OCI-LY1 (cell line): ENCODE measurements around the gene TAS2R60.

Experiments used
- H2AFZ ChIP-seq: fragments of 200-600 bp; sonication (generic), shearing (Covaris generic); 2 replicates; pipeline ENCODE4 v1.6.0; 2014; ENCODE audit warnings: antibody characterized with exemption, mild to moderate bottlenecking, low read length
- H3F3A ChIP-seq: fragments of 200-600 bp; sonication (generic), shearing (Covaris generic); 2 replicates; pipeline ENCODE4 v1.6.0; 2014; ENCODE audit warnings: mild to moderate bottlenecking, antibody characterized with exemption, low read length, moderate library complexity; ENCODE audit not compliant: insufficient read depth
- H3K27ac ChIP-seq: fragments of 200-600 bp; sonication (generic); 2 replicates; pipeline ENCODE4 v1.5.1; 2014; ENCODE audit warnings: low read length, mixed run types, mild to moderate bottlenecking, low read depth; ENCODE audit not compliant: poor library complexity, severe bottlenecking
- H3K27me3 ChIP-seq: fragments of 200-600 bp; sonication (generic); 2 replicates; pipeline ENCODE4 v1.6.0; 2014; ENCODE audit warnings: antibody characterized with exemption, mild to moderate bottlenecking, low read length, moderate library complexity; ENCODE audit not compliant: insufficient read depth
- H3K36me3 ChIP-seq: fragments of 200-600 bp; sonication (generic); 2 replicates; pipeline ENCODE4 v1.6.1; 2014; ENCODE audit warnings: mild to moderate bottlenecking, antibody characterized with exemption, low read length, moderate library complexity, mixed read lengths; ENCODE audit not compliant: insufficient read depth
- H3K4me1 ChIP-seq: fragments of 200-600 bp; sonication (generic); 2 replicates; pipeline ENCODE4 v1.5.1; 2014; ENCODE audit warnings: mild to moderate bottlenecking, low read length, moderate library complexity; ENCODE audit not compliant: insufficient read depth, severe bottlenecking
- H3K4me2 ChIP-seq: fragments of 200-600 bp; sonication (generic), shearing (Covaris generic); 2 replicates; pipeline ENCODE4 v1.6.1; 2014; ENCODE audit warnings: low read length
- H3K4me3 ChIP-seq: fragments of 200-600 bp; sonication (generic); 2 replicates; pipeline ENCODE4 v1.5.1; 2014; ENCODE audit warnings: low read length, low read depth, mild to moderate bottlenecking, mixed read lengths; ENCODE audit not compliant: poor library complexity, severe bottlenecking
- H3K79me2 ChIP-seq: fragments of 200-600 bp; shearing (Covaris generic); 2 replicates; pipeline ENCODE4 v1.6.1; 2016; ENCODE audit warnings: mixed run types, low read length, mixed read lengths; ENCODE audit not compliant: insufficient read depth
- H3K9ac ChIP-seq: fragments of 200-600 bp; sonication (generic), shearing (Covaris generic); 2 replicates; pipeline ENCODE4 v1.6.1; 2014; ENCODE audit warnings: mild to moderate bottlenecking, low read length, mixed read lengths
- H3K9me2 ChIP-seq: fragments of 200-600 bp; sonication (generic), shearing (Covaris generic); 2 replicates; pipeline ENCODE4 v1.6.1; 2014; ENCODE audit warnings: low read depth, mild to moderate bottlenecking, low read length, mixed read lengths
- H3K9me3 ChIP-seq: fragments of 200-600 bp; shearing (Covaris generic); 2 replicates; pipeline ENCODE4 v1.6.1; 2014; ENCODE audit warnings: low read length, mixed read lengths
- H4K20me1 ChIP-seq: fragments of 200-600 bp; sonication (generic), shearing (Covaris generic); 2 replicates; pipeline ENCODE4 v1.6.0; 2016; ENCODE audit warnings: mild to moderate bottlenecking, low read length; ENCODE audit not compliant: insufficient read depth
- EZH2 ChIP-seq: fragments of 200-600 bp; sonication (generic), shearing (Covaris generic); IDR thresholded peaks from 2 replicates; pipeline ENCODE4 v1.8.0; 2017; ENCODE audit warnings: borderline replicate concordance, mixed run types, mild to moderate bottlenecking, antibody characterized with exemption, low read length, moderate library complexity, mixed read lengths
- TF ChIP-seq, protein P1 (sequence below): fragments of 200-600 bp; sonication (generic), shearing (Covaris generic); IDR thresholded peaks from 2 replicates; pipeline ENCODE4 v1.5.1; 2017; ENCODE audit warnings: mild to moderate bottlenecking, antibody characterized with exemption, low read length, moderate library complexity, mixed read lengths

The TAS2R60 gene

DNA sequence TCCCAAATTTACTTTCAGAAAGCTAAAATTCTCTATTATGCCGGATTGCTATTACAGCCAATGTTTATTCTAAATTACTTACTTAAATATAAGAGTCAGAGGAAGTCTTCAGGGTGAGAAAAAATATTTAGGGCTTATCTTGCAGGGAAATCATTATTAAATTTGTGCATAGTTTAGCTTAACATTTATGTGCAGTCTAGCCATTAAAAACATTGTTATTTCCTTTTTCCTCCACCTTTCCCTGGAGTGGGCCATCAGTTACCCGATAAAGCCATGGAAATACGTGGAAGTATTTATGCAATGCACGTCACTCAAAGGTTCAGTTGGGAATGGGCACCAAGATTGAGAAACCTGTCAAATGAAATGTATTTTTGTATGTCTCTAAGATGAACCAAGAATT, 9.5 kb upstream of the TAS2R60 start:
- Histone ChIP-seq H3K27me3 (0 out of 2 replicates have a peak, but pooled peaks cover 1% of the 10 kb centered on the region), H3K4me3 (no peak overlapping the region), H3K79me2 (no peaks in the 10 kb centered on the region), H3F3A (no peaks in the 10 kb centered on the region), H3K36me3 (no peaks in the 10 kb centered on the region), H3K4me1 (no peaks in the 10 kb centered on the region), H3K9me3 (no peaks in the 10 kb centered on the region), H4K20me1 (no peaks in the 10 kb centered on the region), H3K4me2 (no peak overlapping the region), H3K9ac (no peak overlapping the region), H2AFZ (no peak overlapping the region), H3K27ac (no peak overlapping the region), H3K9me2 (no peaks in the 10 kb centered on the region)
- TF ChIP-seq, protein P1, sequence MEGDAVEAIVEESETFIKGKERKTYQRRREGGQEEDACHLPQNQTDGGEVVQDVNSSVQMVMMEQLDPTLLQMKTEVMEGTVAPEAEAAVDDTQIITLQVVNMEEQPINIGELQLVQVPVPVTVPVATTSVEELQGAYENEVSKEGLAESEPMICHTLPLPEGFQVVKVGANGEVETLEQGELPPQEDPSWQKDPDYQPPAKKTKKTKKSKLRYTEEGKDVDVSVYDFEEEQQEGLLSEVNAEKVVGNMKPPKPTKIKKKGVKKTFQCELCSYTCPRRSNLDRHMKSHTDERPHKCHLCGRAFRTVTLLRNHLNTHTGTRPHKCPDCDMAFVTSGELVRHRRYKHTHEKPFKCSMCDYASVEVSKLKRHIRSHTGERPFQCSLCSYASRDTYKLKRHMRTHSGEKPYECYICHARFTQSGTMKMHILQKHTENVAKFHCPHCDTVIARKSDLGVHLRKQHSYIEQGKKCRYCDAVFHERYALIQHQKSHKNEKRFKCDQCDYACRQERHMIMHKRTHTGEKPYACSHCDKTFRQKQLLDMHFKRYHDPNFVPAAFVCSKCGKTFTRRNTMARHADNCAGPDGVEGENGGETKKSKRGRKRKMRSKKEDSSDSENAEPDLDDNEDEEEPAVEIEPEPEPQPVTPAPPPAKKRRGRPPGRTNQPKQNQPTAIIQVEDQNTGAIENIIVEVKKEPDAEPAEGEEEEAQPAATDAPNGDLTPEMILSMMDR = no peak
- no peak for TF ChIP-seq EZH2

GRCh38 chr7:143434660-143435059, 8.6 kb upstream of the TAS2R60 start:
- Histone ChIP-seq H2AFZ (no peak overlapping the region), H3K4me2 (no peak overlapping the region), H3K79me2 (no peaks in the 10 kb centered on the region), H3F3A (no peaks in the 10 kb centered on the region), H4K20me1 (no peaks in the 10 kb centered on the region), H3K9me2 (no peaks in the 10 kb centered on the region), H3K27me3 (no peaks in the 10 kb centered on the region), H3K4me1 (no peaks in the 10 kb centered on the region), H3K9ac (no peak overlapping the region), H3K4me3 (no peak overlapping the region), H3K9me3 (no peaks in the 10 kb centered on the region), H3K27ac (no peak overlapping the region), H3K36me3 (no peaks in the 10 kb centered on the region)
- TF ChIP-seq, protein P1 = no peak
- no peak for TF ChIP-seq EZH2

GRCh38 chr7:143435266-143435665, 8.0 kb upstream of the TAS2R60 start:
- Histone ChIP-seq H3K4me3 (no peak overlapping the region), H3K9me3 (no peaks in the 10 kb centered on the region), H2AFZ (no peak overlapping the region), H3K27ac (no peak overlapping the region), H3K27me3 (no peaks in the 10 kb centered on the region), H3F3A (no peaks in the 10 kb centered on the region), H3K4me1 (no peaks in the 10 kb centered on the region), H4K20me1 (no peaks in the 10 kb centered on the region), H3K4me2 (no peak overlapping the region), H3K9ac (no peak overlapping the region), H3K79me2 (no peaks in the 10 kb centered on the region), H3K9me2 (no peaks in the 10 kb centered on the region), H3K36me3 (no peaks in the 10 kb centered on the region)
- no peak for TF ChIP-seq EZH2
- TF ChIP-seq, protein P1 = no peak
